Measurements from ENCODE around the gene DBNL. TPM values are rescaled to one million over a fixed set of nuclear protein-coding genes. Genes with fewer than 3 reads are reported as not detected.

DBNL gene
- polyA plus RNA-seq, 3 donors, result 228 to 321 (median 304) TPM

DNA sequence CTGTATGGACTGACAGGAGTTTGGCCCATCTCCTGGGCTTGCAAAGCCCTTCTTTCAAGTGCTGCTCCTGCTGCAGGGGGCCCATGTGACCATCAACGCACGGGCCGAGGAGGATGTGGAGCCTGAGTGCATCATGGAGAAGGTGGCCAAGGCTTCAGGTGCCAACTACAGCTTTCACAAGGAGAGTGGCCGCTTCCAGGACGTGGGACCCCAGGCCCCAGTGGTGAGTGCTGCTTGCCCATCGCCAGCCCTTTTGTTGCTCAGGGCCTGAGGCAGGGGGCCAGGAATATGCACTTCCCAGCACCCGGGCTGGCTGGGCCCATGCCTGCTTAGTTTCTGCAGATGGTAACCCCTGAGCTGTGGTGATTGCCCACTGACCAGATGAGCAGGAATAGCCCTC, 12.2 kb downstream of the DBNL start:
- H4K20me1 ChIP-seq (ENCODE audit: insufficient read depth, low read length), result peaks cover 100% of the 10 kb centered on the region
- H3K27ac Mint-ChIP-seq, result peak overlapping the region in 1 of 7 donors; percentile 11
- no peaks in the 10 kb centered on the region for H3K9me3 ChIP-seq (replicated peaks in 1 of 2; ENCODE audit: control insufficient read depth in 1 of 2, insufficient read depth in 1 of 2, low read length in 2 of 2)

DNA sequence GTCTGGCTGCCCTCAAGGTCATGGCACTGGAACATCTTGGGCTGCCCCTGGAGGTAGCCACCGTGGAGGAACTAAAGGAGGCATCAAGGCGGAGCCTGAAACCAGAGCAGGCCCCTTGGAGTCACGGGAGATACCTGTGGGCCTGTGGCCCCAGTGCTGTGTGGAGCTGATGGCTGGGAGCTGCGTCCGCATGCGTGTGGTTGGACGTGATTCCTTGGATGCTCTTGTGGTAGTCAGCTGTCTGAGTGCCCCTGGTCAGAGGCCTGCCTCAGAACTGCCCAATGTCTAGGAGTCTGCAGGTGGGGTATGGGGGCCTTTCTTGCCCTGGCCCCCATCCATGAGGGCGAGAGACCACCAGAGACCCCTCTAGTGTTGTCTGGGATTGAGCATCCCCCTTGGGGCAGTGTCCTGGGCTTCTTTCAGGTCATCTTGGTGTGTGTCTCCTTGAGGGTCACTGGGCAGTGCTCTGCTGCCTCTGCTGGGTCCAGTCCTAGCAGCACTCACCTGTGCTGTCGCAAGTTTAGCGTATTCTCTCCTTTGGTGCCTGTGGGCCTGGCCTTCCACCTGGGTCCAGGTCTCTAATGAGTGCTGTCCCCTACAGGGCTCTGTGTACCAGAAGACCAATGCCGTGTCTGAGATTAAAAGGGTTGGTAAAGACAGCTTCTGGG, 12.8 kb downstream of the DBNL start:
- Mint-ChIP-seq H3K27me3 (ENCODE audit: low read depth in 3 of 3) (peaks cover 0 to 4% (median 2%) of the 10 kb centered on the region in 3 donors), H3K4me1 (no peaks in the 10 kb centered on the region), H3K4me3 (no peak overlapping the region), H3K36me3 (peaks cover 85 to 98% of the 10 kb centered on the region in 2 donors), H3K27ac (peak overlapping the region in 3 of 7 donors; percentile 37 to 48 (median 40)), H3K9me3 (no peaks in the 10 kb centered on the region)
- 95% methylated on average over 11 of the region's 11 CpGs for WGBS (ENCODE audit: insufficient coverage)
- H3K36me3 ChIP-seq (replicated peaks in 1 of 2; ENCODE audit: control insufficient read depth in 1 of 2, insufficient read depth in 2 of 2, low read length in 2 of 2), result peaks cover 93 to 100% of the 10 kb centered on the region in 2 donors
- H3K4me2 ChIP-seq (replicated peaks; ENCODE audit: extremely low read depth, low read length, poor library complexity, severe bottlenecking), result no peak overlapping the region
- H4K20me1 ChIP-seq (ENCODE audit: insufficient read depth, low read length), result peaks cover 100% of the 10 kb centered on the region
- no peak for DNase-seq
- H2AFZ ChIP-seq (ENCODE audit: insufficient read depth, low read depth, low read length, poor library complexity, severe bottlenecking), result no peak overlapping the region
- peaks cover 50% of the 10 kb centered on the region for H3K79me2 ChIP-seq (ENCODE audit: insufficient read depth, low read length)
- no peak overlapping the region for H3K9ac ChIP-seq (ENCODE audit: insufficient read depth, low read length, poor library complexity, severe bottlenecking)
- peak overlapping the region in 1 of 2 donors; percentile 24 for H3K27ac ChIP-seq (ENCODE audit: low read depth in 1 of 2, low read length in 2 of 2)
- no peaks in the 10 kb centered on the region for H3K9me3 ChIP-seq (replicated peaks in 1 of 2; ENCODE audit: control insufficient read depth in 1 of 2, insufficient read depth in 1 of 2, low read length in 2 of 2)
- H3K4me1 ChIP-seq (ENCODE audit: control insufficient read depth in 1 of 2, insufficient read depth in 2 of 2, low read length in 2 of 2), result no peaks in the 10 kb centered on the region
- no peaks in the 10 kb centered on the region for H3K27me3 ChIP-seq (ENCODE audit: control insufficient read depth in 2 of 2, insufficient read depth in 2 of 2, low read length in 2 of 2)
- intact Hi-C loops (cut with micrococcal nuclease), result no loop called here
- TF ChIP-seq, protein P1, sequence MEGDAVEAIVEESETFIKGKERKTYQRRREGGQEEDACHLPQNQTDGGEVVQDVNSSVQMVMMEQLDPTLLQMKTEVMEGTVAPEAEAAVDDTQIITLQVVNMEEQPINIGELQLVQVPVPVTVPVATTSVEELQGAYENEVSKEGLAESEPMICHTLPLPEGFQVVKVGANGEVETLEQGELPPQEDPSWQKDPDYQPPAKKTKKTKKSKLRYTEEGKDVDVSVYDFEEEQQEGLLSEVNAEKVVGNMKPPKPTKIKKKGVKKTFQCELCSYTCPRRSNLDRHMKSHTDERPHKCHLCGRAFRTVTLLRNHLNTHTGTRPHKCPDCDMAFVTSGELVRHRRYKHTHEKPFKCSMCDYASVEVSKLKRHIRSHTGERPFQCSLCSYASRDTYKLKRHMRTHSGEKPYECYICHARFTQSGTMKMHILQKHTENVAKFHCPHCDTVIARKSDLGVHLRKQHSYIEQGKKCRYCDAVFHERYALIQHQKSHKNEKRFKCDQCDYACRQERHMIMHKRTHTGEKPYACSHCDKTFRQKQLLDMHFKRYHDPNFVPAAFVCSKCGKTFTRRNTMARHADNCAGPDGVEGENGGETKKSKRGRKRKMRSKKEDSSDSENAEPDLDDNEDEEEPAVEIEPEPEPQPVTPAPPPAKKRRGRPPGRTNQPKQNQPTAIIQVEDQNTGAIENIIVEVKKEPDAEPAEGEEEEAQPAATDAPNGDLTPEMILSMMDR (IDR thresholded peaks at IDR 0.05), result no peak
- H3K4me3 ChIP-seq (replicated peaks in 1 of 3; ENCODE audit: low read depth in 2 of 3, low read length in 3 of 3), result no peak overlapping the region

More for the DNA sequence above, 12.2 kb downstream of the DBNL start:
- Histone ChIP-seq H3K9ac (ENCODE audit: insufficient read depth, low read length, poor library complexity, severe bottlenecking) (no peak overlapping the region), H3K79me2 (ENCODE audit: insufficient read depth, low read length) (peaks cover 55% of the 10 kb centered on the region), H3K4me2 (replicated peaks; ENCODE audit: extremely low read depth, low read length, poor library complexity, severe bottlenecking) (no peak overlapping the region), H3K27ac (ENCODE audit: low read depth in 1 of 2, low read length in 2 of 2) (peak overlapping the region in 1 of 2 donors; percentile 24), H3K4me1 (ENCODE audit: control insufficient read depth in 1 of 2, insufficient read depth in 2 of 2, low read length in 2 of 2) (no peaks in the 10 kb centered on the region), H3K4me3 (replicated peaks in 1 of 3; ENCODE audit: low read depth in 2 of 3, low read length in 3 of 3) (no peak overlapping the region), H3K36me3 (replicated peaks in 1 of 2; ENCODE audit: control insufficient read depth in 1 of 2, insufficient read depth in 2 of 2, low read length in 2 of 2) (peaks cover 93 to 100% of the 10 kb centered on the region in 2 donors), H3K27me3 (ENCODE audit: control insufficient read depth in 2 of 2, insufficient read depth in 2 of 2, low read length in 2 of 2) (no peaks in the 10 kb centered on the region), H2AFZ (ENCODE audit: insufficient read depth, low read depth, low read length, poor library complexity, severe bottlenecking) (no peak overlapping the region)
- no peak for DNase-seq
- Mint-ChIP-seq H3K27me3 (ENCODE audit: low read depth in 3 of 3) (peaks cover 0 to 4% (median 2%) of the 10 kb centered on the region in 3 donors), H3K9me3 (no peaks in the 10 kb centered on the region), H3K4me1 (no peaks in the 10 kb centered on the region), H3K36me3 (peaks cover 88 to 99% of the 10 kb centered on the region in 2 donors), H3K4me3 (no peak overlapping the region)
- intact Hi-C loops (cut with micrococcal nuclease), result no loop called here
- TF ChIP-seq, protein P1 (IDR thresholded peaks at IDR 0.05), result no peak
- WGBS (ENCODE audit: insufficient coverage), result 100% methylated on average over 7 of the region's 7 CpGs
